NB4 (cell line): ENCODE results near the gene ABHD16B.

Source experiments
- CTCF ChIP-seq: IDR thresholded peaks from one replicate; pipeline ENCODE4 v1.5.1; 2012; ENCODE audit warnings: low read depth, low read length
- MAX ChIP-seq: IDR thresholded peaks from 2 replicates; pipeline ENCODE4 v1.6.1; 2011; ENCODE audit warnings: low read depth, low read length
- MYC ChIP-seq: IDR thresholded peaks from 2 replicates; pipeline ENCODE4 v1.6.1; 2011; ENCODE audit warnings: low read depth, low read length
- POLR2A ChIP-seq: IDR thresholded peaks from 2 replicates; pipeline ENCODE4 v1.6.1; 2011; ENCODE audit warnings: mild to moderate bottlenecking; ENCODE audit not compliant: insufficient read length; ENCODE audit errors: extremely low read depth

- TF ChIP-seq MAX (no peak), POLR2A (no peak), CTCF (no peak), MYC (no peak)
Observed at GRCh38 chr20:63868264-63868663, 7.0 kb downstream of the ABHD16B start.
